RKO (cell line): ENCODE measurements around the gene PRDM5.
"Not testable (repeated sequence)": the region's sequence is repeated elsewhere in the genome, so short reads cannot be mapped to it uniquely, and the experiment has no call there.

ENCODE experiments used
- DNase-seq: peaks from one replicate; pipeline ENCODE4 v3.0.0-alpha.2; 2016; ENCODE audit warnings: low spot score

Gene PRDM5

GRCh38 chr4:120703908-120704307 is 218.6 kb downstream of the PRDM5 start:
- no peak for DNase-seq

GRCh38 chr4:120699354-120699753 is 223.2 kb downstream of the PRDM5 start:
- DNase-seq: no peak

DNA sequence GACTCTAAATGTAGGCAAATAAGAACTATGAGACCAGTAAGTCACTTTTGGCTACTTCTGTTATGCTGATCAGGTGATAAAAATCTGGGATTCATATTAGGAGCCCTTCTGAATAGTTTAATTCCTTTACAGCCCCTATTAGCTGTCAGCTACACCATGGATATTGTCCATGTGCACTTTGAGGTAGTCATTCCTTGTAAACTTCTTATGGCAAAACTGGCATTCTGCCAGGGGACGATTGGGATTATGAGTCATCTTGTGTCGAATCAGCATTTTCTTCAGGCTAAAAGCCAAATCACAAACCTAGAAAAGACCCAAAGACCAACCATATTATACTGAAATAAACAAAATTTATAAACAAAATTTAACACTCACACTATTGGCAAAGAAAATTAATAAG is 227.6 kb downstream of the PRDM5 start:
- peak; percentile 76 for DNase-seq

DNA sequence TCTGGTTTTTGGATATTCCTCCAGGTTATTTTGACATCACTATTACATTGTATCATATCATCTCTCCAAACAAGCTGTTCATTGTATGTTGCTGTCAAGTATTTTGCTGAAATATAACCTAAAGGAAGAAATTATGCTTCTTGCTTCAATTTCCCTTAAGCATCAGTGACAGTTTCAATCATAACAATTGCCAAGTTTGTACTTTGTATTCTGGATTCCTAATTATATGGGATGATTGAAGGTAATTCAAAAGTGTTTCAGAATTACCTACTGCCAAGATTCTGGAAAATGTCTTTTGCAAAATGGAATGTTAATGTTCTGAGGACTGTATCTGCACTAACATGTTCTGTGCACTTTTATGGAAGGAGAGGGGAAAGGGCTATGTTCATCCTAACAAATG is 228.7 kb downstream of the PRDM5 start:
- no peak for DNase-seq

GRCh38 chr4:120692964-120693363 is 229.6 kb downstream of the PRDM5 start:
- DNase-seq: peak; percentile 83

DNA sequence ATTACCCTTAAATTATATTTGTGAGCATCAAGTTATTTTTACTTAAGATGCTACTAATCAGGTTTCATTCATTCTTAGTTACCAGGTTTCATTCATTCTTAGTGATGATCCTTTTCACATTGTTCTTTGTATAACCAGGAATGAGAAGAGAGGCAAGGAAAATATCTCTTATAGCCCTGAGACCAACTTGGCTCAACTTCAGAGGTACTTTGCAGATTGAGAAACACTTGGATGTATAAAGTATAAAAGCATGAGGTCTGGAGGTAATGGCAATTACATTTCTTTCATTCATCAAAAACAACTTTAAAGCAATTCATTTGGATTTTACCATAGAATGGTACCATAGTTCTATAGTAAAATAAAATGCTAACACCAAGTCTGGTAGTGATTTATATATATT is 231.0 kb downstream of the PRDM5 start:
- DNase-seq: no peak

GRCh38 chr4:120691106-120691505 is 231.4 kb downstream of the PRDM5 start:
- DNase-seq: no peak

DNA sequence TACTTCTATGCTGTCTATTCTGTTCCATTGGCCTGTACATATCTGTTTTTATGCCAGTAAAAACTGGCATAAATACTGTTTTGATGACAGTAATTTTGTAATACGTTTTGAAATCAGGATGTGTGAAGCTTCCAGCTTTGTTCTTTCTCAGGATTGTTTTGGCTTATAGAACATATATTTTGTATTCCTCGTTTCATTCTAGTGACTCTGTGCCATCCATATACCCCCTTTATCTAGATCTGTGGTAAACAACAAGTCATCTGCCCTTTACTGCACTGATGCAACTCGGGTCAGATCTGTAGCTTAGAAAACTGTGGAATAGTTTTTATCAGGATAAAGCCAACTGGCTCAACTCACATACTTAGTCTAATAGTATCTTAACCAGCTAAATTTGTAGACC is 233.7 kb downstream of the PRDM5 start:
- no peak for DNase-seq

DNA sequence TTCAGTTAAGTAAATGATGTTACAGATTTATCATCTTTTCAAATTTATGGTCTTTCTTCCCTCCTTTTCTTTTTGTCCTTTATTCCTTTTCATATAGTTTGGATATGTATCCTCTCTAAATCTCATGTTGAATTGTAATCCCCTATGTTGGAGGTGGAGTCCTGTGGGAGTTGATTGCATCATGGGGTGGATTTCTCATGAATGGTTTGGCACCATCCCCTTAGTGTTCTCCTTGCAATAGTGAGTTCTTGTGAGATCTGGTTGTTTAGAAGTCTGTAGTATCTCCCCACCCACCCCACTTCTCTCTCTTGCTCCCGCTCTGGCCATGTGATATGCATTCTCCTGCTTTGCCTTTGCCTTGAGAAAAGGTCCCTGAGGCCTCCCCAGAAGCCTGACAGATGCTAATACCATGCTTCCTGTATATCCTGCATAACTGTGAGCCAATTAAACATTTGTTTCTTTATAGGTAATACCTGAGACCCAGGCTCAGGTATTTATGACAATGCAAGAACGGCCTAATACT is 236.7 kb downstream of the PRDM5 start:
- no peak for DNase-seq

DNA sequence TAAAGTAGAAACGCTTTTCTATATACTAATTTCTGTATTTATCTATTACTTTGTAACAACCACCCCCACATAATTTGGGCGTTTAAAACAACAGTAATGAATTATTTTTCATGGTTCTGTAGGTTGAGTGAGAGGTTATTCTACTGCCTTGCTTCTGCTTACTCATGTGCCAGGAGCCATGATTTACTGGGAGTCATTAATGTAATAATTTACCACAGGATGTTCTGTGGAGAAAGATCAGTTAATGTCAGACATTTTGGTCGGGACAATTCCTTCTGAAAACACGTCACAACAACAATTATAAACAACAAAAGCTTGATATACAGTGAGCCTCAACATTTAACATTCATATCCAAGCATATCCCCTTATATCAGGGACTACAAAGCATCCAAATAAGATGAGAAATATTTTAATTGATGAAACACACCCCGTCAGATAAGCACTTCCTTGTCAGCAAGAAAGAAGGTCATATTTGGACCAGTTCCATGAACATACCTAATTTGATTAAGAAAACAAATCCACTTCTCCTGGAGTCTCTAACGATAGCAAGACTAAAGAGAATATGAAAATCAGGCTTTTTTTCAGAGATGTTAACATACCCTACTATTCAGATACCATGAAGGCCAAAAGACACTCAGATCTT is 238.5 kb downstream of the PRDM5 start:
- no peak for DNase-seq

DNA sequence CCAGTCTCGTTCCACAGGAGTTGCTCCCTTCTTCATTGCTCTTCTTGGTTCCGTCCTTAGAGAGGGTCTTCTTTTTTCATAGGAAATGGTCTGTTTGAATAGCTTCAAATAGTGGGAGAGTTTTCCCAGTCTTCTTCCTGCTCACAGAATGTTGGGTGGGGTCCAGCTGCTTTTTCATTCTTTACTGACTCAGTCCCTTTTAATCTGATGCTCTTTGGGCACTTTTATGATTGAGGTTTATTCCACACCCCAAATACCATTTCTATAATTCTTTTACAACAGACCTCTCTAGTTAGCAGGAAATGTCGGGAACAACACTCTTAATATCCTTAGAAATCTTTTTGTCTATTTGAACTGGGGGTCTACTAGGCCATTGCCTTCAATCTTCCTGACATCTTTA is 239.5 kb downstream of the PRDM5 start:
- no peak for DNase-seq

- no peak for DNase-seq
These were observed 241.8 kb downstream of the PRDM5 start for GRCh38 chr4:120680647-120681228.

DNA sequence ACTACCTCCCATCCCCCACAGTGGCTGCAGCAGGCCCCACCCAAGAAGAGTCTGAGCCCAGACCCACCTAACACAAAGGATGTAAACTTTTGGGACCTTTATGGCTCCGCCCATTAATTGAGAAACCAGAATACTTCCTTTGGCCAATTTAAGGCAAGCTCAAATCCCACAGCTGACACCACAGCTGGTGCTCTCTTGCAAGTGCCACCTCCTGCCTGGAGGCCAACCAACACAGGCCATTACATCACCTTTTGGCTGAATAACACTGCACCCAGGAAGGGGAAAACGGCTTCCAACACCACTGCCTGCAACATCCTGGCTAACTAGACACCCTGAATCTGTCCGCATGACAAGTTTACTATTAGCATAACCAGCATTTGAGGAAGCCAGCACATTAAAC is 248.8 kb downstream of the PRDM5 start:
- no peak for DNase-seq

DNA sequence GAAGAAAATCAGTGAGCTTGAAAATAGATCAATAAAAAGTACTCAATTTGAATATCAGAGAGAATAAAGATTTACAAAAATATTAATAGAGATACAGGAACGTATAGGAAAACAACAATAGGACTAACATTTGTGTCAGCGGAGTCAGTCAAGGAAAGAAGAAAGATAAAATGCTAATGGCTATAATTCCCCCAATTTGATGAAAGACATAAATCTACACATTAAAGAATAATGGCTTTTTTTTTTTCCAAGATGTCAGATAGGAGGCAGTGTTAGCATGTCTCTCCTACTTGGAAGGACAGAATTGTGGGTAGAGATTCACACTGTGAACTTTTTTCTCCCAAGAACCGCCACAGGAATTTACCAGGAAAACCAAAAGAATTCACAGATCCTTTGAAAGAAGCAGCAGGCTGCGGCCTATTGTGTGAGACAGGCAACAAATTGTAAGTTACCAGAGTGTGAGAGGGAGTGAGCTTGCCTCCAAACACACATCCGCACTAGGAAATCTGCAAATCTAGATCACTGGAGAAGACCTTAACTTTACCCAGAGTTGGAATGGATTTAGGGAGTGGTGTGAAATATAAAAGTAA is 249.9 kb downstream of the PRDM5 start:
- DNase-seq: no peak

DNA sequence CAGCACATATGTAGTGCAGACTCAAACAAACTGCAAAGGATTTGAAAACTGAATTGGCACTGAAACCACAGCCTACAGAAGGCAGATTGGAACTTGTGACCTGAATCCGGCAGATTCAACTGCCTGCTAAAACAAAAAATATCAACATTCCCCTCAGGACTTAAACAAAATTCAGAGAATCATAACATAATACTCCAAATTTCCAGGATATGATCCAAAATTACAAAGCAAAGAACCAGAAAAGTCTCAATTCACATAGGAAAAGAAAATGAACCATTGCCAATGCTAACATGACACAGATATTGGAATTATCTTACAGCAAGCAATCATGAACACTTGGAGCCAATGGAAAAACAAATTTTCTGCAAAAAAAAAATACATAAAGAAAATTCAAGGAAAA is 250.4 kb downstream of the PRDM5 start:
- DNase-seq: no peak

GRCh38 chr4:120671538-120671937 is 251.0 kb downstream of the PRDM5 start:
- no peak for DNase-seq

GRCh38 chr4:120667102-120667501 is 255.4 kb downstream of the PRDM5 start:
- no peak for DNase-seq

- DNase-seq: no peak
These were observed 257.7 kb downstream of the PRDM5 start for GRCh38 chr4:120664851-120665250.

DNA sequence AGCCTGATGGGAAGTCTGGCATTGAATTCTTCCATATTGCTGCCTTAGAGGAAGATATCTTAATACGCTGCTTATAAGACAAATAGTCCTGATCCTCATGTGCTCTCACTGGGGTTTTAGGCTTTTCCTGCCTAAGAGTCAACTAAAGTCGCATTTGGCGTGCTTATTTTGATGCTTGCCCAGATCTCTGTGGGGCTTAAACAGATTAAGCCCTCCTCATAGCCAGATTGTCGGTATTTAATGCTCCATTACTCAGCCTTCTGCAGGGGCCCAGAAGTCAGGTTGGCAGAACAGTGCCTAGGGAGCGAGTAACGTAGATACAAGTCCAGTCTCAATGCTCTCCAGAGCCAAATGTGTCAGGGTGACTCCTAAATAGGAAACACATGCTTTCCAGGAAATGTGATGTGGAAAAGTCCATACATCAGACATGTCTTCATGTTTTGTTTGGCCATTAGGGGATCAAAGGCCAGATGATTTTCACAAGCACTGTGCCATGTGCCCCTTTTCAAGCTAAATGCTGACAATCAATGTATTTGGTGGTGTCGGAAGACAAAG is 262.8 kb downstream of the PRDM5 start:
- DNase-seq: no peak

- DNase-seq: no peak
These were observed 263.8 kb downstream of the PRDM5 start for GRCh38 chr4:120658772-120659171.

- DNase-seq: no peak
These were observed 268.5 kb downstream of the PRDM5 start for GRCh38 chr4:120653804-120654573.

GRCh38 chr4:120648336-120648735 is 274.2 kb downstream of the PRDM5 start:
- not testable (repeated sequence) for DNase-seq
